Activated naive CD8-positive, alpha-beta T cell treated with anti-CD3 and anti-CD28 coated beads, Interleukin-2, amount 50 U/mL, for 24 hours (primary cell): ENCODE data around the gene MYO5C.

Experiments used
- ATAC-seq: fragments of 150-1000 bp; cut with Tn5 transposase; one replicate; pipeline ENCODE4 v1.10.0; 2021
- DNase-seq: peaks from one replicate; pipeline ENCODE4 v3.0.0; 2021
- H3K27ac Mint-ChIP-seq: one replicate; pipeline ENCODE4 v1.8.0; 2021; ENCODE audit warnings: mild to moderate bottlenecking, mixed read lengths
- H3K27me3 Mint-ChIP-seq: one replicate; pipeline ENCODE4 v1.8.0; 2021; ENCODE audit warnings: mixed read lengths
- H3K36me3 Mint-ChIP-seq: one replicate; pipeline ENCODE4 v1.8.0; 2021; ENCODE audit warnings: low read depth, mixed read lengths
- H3K4me1 Mint-ChIP-seq: one replicate; pipeline ENCODE4 v1.8.0; 2021; ENCODE audit warnings: mixed read lengths
- H3K4me3 Mint-ChIP-seq: one replicate; pipeline ENCODE4 v1.8.0; 2021; ENCODE audit warnings: mild to moderate bottlenecking, moderate library complexity, mixed read lengths
- H3K9me3 Mint-ChIP-seq: one replicate; pipeline ENCODE4 v1.8.0; 2021; ENCODE audit warnings: mixed read lengths

Gene MYO5C

DNA sequence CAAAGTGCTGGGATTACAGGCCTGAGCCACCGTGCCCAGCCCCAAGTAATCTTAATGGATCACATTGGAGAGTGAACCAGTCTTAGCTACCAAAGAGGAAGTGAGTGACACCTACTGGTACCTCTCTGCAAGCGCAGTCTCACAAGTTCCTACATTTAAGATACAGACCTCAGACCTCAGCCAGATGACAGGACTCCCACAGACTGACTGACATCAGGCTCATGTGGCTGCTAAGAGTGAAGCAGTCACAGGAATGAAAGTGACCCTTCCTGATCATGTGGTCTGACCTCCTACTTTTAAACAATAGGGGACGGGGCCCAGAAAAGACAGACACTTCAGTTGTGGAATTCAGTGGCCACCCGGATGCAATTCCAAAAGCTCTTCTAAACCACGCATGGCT lies 68.1 kb downstream of the MYO5C start:
- H3K27ac Mint-ChIP-seq = no peak overlapping the region
- H3K27me3 Mint-ChIP-seq = no peaks in the 10 kb centered on the region
- no peak overlapping the region for H3K4me3 Mint-ChIP-seq
- H3K9me3 Mint-ChIP-seq = no peaks in the 10 kb centered on the region
- peak; percentile 97 for ATAC-seq
- peak; percentile 54 for DNase-seq
- peaks cover 21% of the 10 kb centered on the region for H3K4me1 Mint-ChIP-seq
- H3K36me3 Mint-ChIP-seq = no peaks in the 10 kb centered on the region

DNA sequence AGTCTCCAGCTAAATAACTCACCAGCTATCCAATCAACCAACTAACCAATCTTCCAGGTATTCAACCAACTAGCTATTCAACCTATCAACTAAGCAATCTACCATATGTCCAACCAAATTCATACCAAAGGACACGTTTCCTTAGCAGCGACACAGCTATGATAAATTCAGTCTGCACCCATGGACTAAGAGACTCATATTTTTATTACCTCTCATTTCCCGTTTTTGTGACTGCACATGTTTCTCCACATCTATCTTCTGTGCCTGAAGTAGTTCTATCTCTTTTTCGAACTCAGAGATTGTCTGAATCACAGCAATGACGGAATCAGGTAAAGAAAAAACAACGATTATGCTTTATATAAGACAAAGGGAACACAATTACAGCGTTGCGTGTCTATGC lies 70.4 kb downstream of the MYO5C start:
- Mint-ChIP-seq H3K4me3 (no peak overlapping the region), H3K27me3 (no peaks in the 10 kb centered on the region), H3K27ac (no peak overlapping the region), H3K9me3 (no peaks in the 10 kb centered on the region), H3K4me1 (peaks cover 28% of the 10 kb centered on the region), H3K36me3 (no peaks in the 10 kb centered on the region)
- ATAC-seq (no peak), DNase-seq (no peak)

GRCh38 chr15:52224211-52224610 lies 71.4 kb downstream of the MYO5C start:
- ATAC-seq (no peak), DNase-seq (no peak)
- no peak overlapping the region for H3K27ac Mint-ChIP-seq
- H3K4me3 Mint-ChIP-seq = no peak overlapping the region
- H3K9me3 Mint-ChIP-seq = no peaks in the 10 kb centered on the region
- H3K36me3 Mint-ChIP-seq = no peaks in the 10 kb centered on the region
- H3K27me3 Mint-ChIP-seq = no peaks in the 10 kb centered on the region
- peaks cover 29% of the 10 kb centered on the region for H3K4me1 Mint-ChIP-seq

- DNase-seq (no peak), ATAC-seq (peak; percentile 31)
- peak overlapping the region; percentile 69 for H3K4me3 Mint-ChIP-seq
- no peaks in the 10 kb centered on the region for H3K36me3 Mint-ChIP-seq
- H3K27me3 Mint-ChIP-seq = no peaks in the 10 kb centered on the region
- H3K9me3 Mint-ChIP-seq = no peaks in the 10 kb centered on the region
- H3K27ac Mint-ChIP-seq = peak overlapping the region; percentile 88
- H3K4me1 Mint-ChIP-seq = peaks cover 26% of the 10 kb centered on the region
These were observed 73.9 kb downstream of the MYO5C start for GRCh38 chr15:52221730-52222129.

- Mint-ChIP-seq H3K9me3 (no peaks in the 10 kb centered on the region), H3K27ac (peak overlapping the region; percentile 88), H3K36me3 (no peaks in the 10 kb centered on the region), H3K27me3 (no peaks in the 10 kb centered on the region), H3K4me1 (peaks cover 26% of the 10 kb centered on the region), H3K4me3 (peak overlapping the region; percentile 69)
- no peak for ATAC-seq
- no peak for DNase-seq
These were observed 74.5 kb downstream of the MYO5C start for GRCh38 chr15:52220937-52221660.

DNA sequence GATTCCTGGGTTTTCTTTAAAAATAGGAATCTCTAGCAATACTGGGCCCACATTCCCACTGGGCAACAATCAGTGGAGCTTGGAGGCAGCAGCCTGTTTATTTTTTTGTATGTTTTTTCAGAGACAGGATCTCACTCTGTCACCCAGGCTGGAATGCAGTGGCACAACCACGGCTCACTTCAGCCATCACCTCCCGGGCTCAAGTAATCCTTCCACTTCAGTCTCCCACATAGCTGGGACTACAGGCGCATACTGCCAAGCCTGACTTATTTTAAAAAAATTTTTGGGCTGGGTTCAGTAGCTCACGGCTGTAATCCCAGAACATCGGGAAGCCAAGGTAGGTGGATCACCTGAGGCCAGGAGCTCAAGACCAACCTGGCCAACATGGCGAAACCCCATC lies 75.4 kb downstream of the MYO5C start:
- Mint-ChIP-seq H3K4me1 (peaks cover 26% of the 10 kb centered on the region), H3K27me3 (no peaks in the 10 kb centered on the region), H3K27ac (no peak overlapping the region), H3K36me3 (no peaks in the 10 kb centered on the region), H3K4me3 (no peak overlapping the region), H3K9me3 (no peaks in the 10 kb centered on the region)
- DNase-seq (no peak), ATAC-seq (no peak)

DNA sequence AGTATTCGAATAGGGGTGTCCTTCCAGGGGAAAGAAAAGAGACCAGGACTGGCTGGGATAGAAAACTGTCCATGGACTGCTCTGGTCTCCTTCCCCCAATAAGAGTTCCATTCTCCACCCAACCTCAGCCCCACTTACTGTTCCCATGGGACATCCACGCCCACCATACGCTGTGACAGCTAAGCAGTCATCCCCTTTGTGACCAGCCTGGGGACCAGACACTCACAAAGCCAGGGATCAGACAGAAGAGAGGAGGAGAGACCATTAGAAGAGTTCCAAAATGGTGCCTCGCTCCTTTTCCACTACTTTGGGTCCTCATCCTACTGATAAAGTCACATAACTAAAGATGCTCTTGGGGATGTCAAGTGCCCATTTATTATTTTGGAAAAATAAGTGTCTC lies 76.8 kb downstream of the MYO5C start:
- H3K9me3 Mint-ChIP-seq = no peaks in the 10 kb centered on the region
- peaks cover 23% of the 10 kb centered on the region for H3K4me1 Mint-ChIP-seq
- H3K4me3 Mint-ChIP-seq = no peak overlapping the region
- H3K27ac Mint-ChIP-seq = peak overlapping the region; percentile 61
- no peak for ATAC-seq
- H3K36me3 Mint-ChIP-seq = no peaks in the 10 kb centered on the region
- no peaks in the 10 kb centered on the region for H3K27me3 Mint-ChIP-seq
- DNase-seq = no peak

DNA sequence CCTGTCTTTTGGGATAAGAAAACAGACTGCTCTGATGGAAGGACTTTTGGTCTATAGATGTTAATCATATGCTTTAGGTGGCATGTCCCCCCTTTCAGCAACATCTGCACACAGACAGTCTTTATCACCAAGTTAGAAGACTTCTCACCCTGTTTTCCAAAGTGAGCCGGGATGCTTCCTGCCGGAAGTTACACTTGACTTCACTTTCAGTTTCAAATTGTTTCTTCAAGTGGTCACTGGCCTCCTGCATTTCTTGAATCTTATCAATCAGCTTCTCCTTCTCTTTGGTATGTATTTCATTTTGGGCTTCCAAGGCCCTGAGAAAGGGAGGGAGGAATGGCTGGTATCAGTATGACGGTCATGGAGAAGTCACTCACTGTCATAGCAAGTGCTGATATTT lies 77.2 kb downstream of the MYO5C start:
- Mint-ChIP-seq H3K27ac (no peak overlapping the region), H3K4me1 (peaks cover 23% of the 10 kb centered on the region), H3K36me3 (no peaks in the 10 kb centered on the region), H3K9me3 (no peaks in the 10 kb centered on the region), H3K4me3 (no peak overlapping the region), H3K27me3 (no peaks in the 10 kb centered on the region)
- ATAC-seq = no peak
- DNase-seq = no peak

DNA sequence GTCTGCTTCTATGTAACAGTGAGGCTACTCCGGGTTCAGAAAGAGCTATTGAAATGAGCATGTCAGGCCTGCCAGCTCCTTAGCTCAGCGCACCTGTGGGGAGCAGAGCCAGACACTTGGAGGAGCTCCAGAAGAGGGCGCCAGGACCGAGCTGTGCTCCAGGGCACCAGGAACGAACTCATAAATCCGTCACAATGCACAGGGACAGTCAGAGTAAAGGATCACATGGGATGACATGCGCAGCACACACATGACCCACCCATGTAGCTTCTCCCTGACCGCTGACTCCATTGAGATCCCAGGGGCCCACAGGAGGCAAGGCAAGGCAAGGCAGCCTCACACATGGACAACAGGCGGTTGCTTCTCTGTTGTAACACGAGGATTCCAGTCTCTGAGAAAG lies 78.4 kb downstream of the MYO5C start:
- H3K9me3 Mint-ChIP-seq = no peaks in the 10 kb centered on the region
- H3K27me3 Mint-ChIP-seq = no peaks in the 10 kb centered on the region
- no peaks in the 10 kb centered on the region for H3K36me3 Mint-ChIP-seq
- ATAC-seq = no peak
- H3K4me1 Mint-ChIP-seq = peaks cover 17% of the 10 kb centered on the region
- H3K4me3 Mint-ChIP-seq = no peak overlapping the region
- DNase-seq = peak; percentile 17
- H3K27ac Mint-ChIP-seq = no peak overlapping the region

- Mint-ChIP-seq H3K27ac (no peak overlapping the region), H3K36me3 (no peaks in the 10 kb centered on the region), H3K9me3 (no peaks in the 10 kb centered on the region), H3K4me1 (no peaks in the 10 kb centered on the region), H3K27me3 (no peaks in the 10 kb centered on the region), H3K4me3 (no peak overlapping the region)
- ATAC-seq (no peak), DNase-seq (no peak)
These were observed 81.1 kb downstream of the MYO5C start for GRCh38 chr15:52214553-52214952.

- no peaks in the 10 kb centered on the region for H3K9me3 Mint-ChIP-seq
- H3K27ac Mint-ChIP-seq = no peak overlapping the region
- no peaks in the 10 kb centered on the region for H3K27me3 Mint-ChIP-seq
- ATAC-seq = no peak
- no peak for DNase-seq
- H3K4me1 Mint-ChIP-seq = no peaks in the 10 kb centered on the region
- no peak overlapping the region for H3K4me3 Mint-ChIP-seq
- no peaks in the 10 kb centered on the region for H3K36me3 Mint-ChIP-seq
These were observed 82.4 kb downstream of the MYO5C start for GRCh38 chr15:52213206-52213605.

GRCh38 chr15:52208306-52208946 lies 87.2 kb downstream of the MYO5C start:
- Mint-ChIP-seq H3K27me3 (no peaks in the 10 kb centered on the region), H3K4me3 (no peak overlapping the region), H3K36me3 (no peaks in the 10 kb centered on the region), H3K27ac (no peak overlapping the region), H3K4me1 (no peaks in the 10 kb centered on the region), H3K9me3 (no peaks in the 10 kb centered on the region)
- ATAC-seq (peak; percentile 91), DNase-seq (peak; percentile 77)

DNA sequence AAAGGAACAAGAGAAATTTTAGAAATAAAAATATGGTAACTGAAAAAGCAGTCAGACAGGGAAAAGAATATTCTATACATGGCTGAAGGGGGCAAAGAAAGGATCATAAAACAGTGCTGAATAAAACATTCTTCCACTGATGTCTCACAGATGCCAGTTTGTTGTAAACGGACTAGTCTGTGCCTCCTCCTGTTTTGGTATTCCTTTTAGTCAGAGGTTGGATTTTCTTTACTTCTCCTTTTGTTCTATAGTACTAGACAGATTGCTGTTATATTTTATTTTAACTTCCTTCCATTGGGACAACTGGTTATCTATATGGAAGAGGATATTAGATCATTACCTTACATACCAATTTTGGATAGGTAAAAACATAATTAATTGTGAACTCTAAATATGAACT lies 88.4 kb downstream of the MYO5C start:
- H3K9me3 Mint-ChIP-seq = no peaks in the 10 kb centered on the region

GRCh38 chr15:52206446-52206845 lies 89.2 kb downstream of the MYO5C start:
- H3K27ac Mint-ChIP-seq = no peak overlapping the region
- no peak for ATAC-seq
- no peaks in the 10 kb centered on the region for H3K4me1 Mint-ChIP-seq
- H3K36me3 Mint-ChIP-seq = no peaks in the 10 kb centered on the region
- H3K9me3 Mint-ChIP-seq = no peaks in the 10 kb centered on the region
- H3K4me3 Mint-ChIP-seq = no peak overlapping the region
- no peaks in the 10 kb centered on the region for H3K27me3 Mint-ChIP-seq
- DNase-seq = no peak

More for the DNA sequence above, 88.4 kb downstream of the MYO5C start:
- H3K36me3 Mint-ChIP-seq = no peaks in the 10 kb centered on the region
- H3K4me1 Mint-ChIP-seq = no peaks in the 10 kb centered on the region
- no peaks in the 10 kb centered on the region for H3K27me3 Mint-ChIP-seq
- no peak overlapping the region for H3K27ac Mint-ChIP-seq
- no peak overlapping the region for H3K4me3 Mint-ChIP-seq
- ATAC-seq = no peak
- no peak for DNase-seq

DNA sequence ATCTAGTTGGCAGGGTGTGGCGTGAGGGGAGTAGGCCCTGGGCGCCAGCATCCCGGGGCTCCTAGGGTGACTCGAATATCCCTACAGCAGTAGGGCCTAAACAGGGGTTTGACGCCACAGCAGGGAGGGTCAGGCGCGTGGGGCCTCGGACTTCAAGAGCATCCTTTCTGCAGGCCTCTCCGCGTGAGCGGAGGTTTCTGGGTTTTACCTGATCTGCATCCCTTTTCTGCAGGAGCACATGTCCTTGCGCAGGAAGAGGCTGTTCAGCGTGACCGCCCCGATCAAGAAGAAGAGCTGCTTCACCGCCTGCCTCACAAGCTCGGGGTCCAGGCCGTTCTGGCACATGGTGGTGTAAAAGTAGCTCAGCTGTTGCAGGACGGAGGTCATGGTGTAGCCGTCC lies 90.9 kb downstream of the MYO5C start:
- no peaks in the 10 kb centered on the region for H3K9me3 Mint-ChIP-seq
- H3K27ac Mint-ChIP-seq = no peak overlapping the region
- ATAC-seq (no peak), DNase-seq (no peak)
- no peaks in the 10 kb centered on the region for H3K36me3 Mint-ChIP-seq
- H3K27me3 Mint-ChIP-seq = no peaks in the 10 kb centered on the region
- H3K4me1 Mint-ChIP-seq = no peaks in the 10 kb centered on the region
- no peak overlapping the region for H3K4me3 Mint-ChIP-seq
